Right cardiac atrium (tissue), 5 donors: ENCODE data around the gene TNC. TPM values are rescaled to one million over a fixed set of nuclear protein-coding genes. Genes with fewer than 3 reads are reported as not detected.
A peak's percentile ranks its signal among the peaks of the same experiment; 100 is the strongest.
"Not testable (repeated sequence)": the region's sequence is repeated elsewhere in the genome, so short reads cannot be mapped to it uniquely, and the experiment has no call there.

Source experiments
- ATAC-seq, 2 donors: fragments of 200-7000 bp; cut with Tn5 transposase; one replicate each; pipeline versions ENCODE4 v1.8.0 to v1.9.1; 2020; ENCODE audit warnings: moderate library complexity in 2 of 2, mild to moderate bottlenecking in 1 of 2
- DNase-seq, 3 donors: peaks; one replicate each; pipeline ENCODE4 v3.0.0-alpha.2; 2020
- H3K27ac ChIP-seq: one replicate; pipeline ENCODE4 v1.5.1; 2013; ENCODE audit warnings: mild to moderate bottlenecking, low read length, control low read depth, moderate library complexity
- H3K27me3 ChIP-seq: one replicate; pipeline ENCODE4 v1.6.1; 2013; ENCODE audit not compliant: control insufficient read depth, insufficient read depth
- H3K4me1 ChIP-seq: one replicate; pipeline ENCODE4 v1.6.1; 2013; ENCODE audit warnings: low read length; ENCODE audit not compliant: control insufficient read depth, insufficient read depth
- H3K4me3 ChIP-seq: one replicate; pipeline ENCODE4 v1.5.1; 2013; ENCODE audit warnings: low read length, control low read depth
- H3K9me3 ChIP-seq: one replicate; pipeline ENCODE4 v1.6.1; 2013; ENCODE audit warnings: low read length; ENCODE audit not compliant: control insufficient read depth
- WGBS: extraction: QIAGEN DNeasy Blood & Tissue Kit; methylation state at CpG from one replicate; pipeline ENCODE4 v1.1.7; 2013; 5-methylcytosine and 5-hydroxymethylcytosine counted together
- intact Hi-C, 4 donors: fragments of 100-400 bp; cut with DNase I; formaldehyde crosslinking; loops; one replicate each; pipeline versions ENCODE4 v1.11.0 to v1.14.0; 2022 to 2023
- polyA plus RNA-seq: library from polyadenylated mRNA; stranded (reverse); fragments of 200-250 nt; gene quantifications from one replicate; pipeline ENCODE4 v1.2.3, GENCODE V29; 2013
- total RNA-seq, 4 donors: library from RNA; stranded (reverse); fragmentation: NEBNext Ultra II Directional; extraction: Animal tissue kit (Norgen Biotek cat#: 25700); gene quantifications; one replicate each; pipeline ENCODE4 v1.2.1, GENCODE V29; 2021
- donor health status: healthy with polysubstance abuse.
- donor health status: DM: no; HTN: yes; CAD: no.
- donor health status: DM: no; HTN: no; CAD: no.
- donor health status: DM: no; HTN: yes; CAD: no; lungs with severe emphysema.
- donor health status: DM: yes; HTN: yes; CAD: no.

TNC gene
- total and polyA plus RNA-seq, 5 donors: 2.5 to 34.4 (median 6.9) TPM

GRCh38 chr9:115134941-115135340 is 17.0 kb upstream of the TNC start:
- no peaks in the 10 kb centered on the region for H3K9me3 ChIP-seq
- WGBS: 56% methylated on average over 4 of the region's 4 CpGs
- DNase-seq (no peak), ATAC-seq (no peak)
- H3K4me1 ChIP-seq: no peaks in the 10 kb centered on the region
- H3K27me3 ChIP-seq: no peaks in the 10 kb centered on the region
- intact Hi-C loops: no loop called here
- H3K4me3 ChIP-seq: no peak overlapping the region
- H3K27ac ChIP-seq: no peak overlapping the region

GRCh38 chr9:115133649-115134048 is 15.7 kb upstream of the TNC start:
- WGBS: 65% methylated on average over 2 of the region's 2 CpGs
- Histone ChIP-seq H3K9me3 (no peaks in the 10 kb centered on the region), H3K4me1 (no peaks in the 10 kb centered on the region), H3K4me3 (no peak overlapping the region), H3K27ac (no peak overlapping the region), H3K27me3 (no peaks in the 10 kb centered on the region)
- ATAC-seq (no peak), DNase-seq (no peak)
- intact Hi-C loops: no loop called here

GRCh38 chr9:115132648-115133047 is 14.7 kb upstream of the TNC start:
- intact Hi-C loops: no loop called here
- WGBS: 52% methylated on average over 12 of the region's 12 CpGs
- no peaks in the 10 kb centered on the region for H3K9me3 ChIP-seq
- H3K4me3 ChIP-seq: no peak overlapping the region
- H3K27me3 ChIP-seq: no peaks in the 10 kb centered on the region
- no peaks in the 10 kb centered on the region for H3K4me1 ChIP-seq
- H3K27ac ChIP-seq: no peak overlapping the region
- DNase-seq: peak; percentile 37 to 53 (median 44)
- ATAC-seq: peak; percentile 49 to 62

GRCh38 chr9:115130176-115130575 is 12.2 kb upstream of the TNC start:
- Histone ChIP-seq H3K9me3 (no peaks in the 10 kb centered on the region), H3K4me1 (no peaks in the 10 kb centered on the region), H3K27me3 (no peaks in the 10 kb centered on the region), H3K27ac (no peak overlapping the region), H3K4me3 (no peak overlapping the region)
- intact Hi-C loops: no loop called here
- 80% methylated on average over 3 of the region's 3 CpGs for WGBS
- no peak for ATAC-seq
- DNase-seq: no peak

- H3K4me1 ChIP-seq, H3K4me3 ChIP-seq, intact Hi-C loops, ATAC-seq, DNase-seq, H3K9me3 ChIP-seq, H3K27ac ChIP-seq, H3K27me3 ChIP-seq: not testable (repeated sequence)
- WGBS: 90% methylated on average over 6 of the region's 6 CpGs
These were observed 10.8 kb upstream of the TNC start for GRCh38 chr9:115128726-115129125.

GRCh38 chr9:115127191-115127817 is 9.3 kb upstream of the TNC start:
- DNase-seq: no peak
- intact Hi-C loops: no loop called here
- Histone ChIP-seq H3K9me3 (no peaks in the 10 kb centered on the region), H3K27ac (no peak overlapping the region), H3K4me3 (no peak overlapping the region), H3K4me1 (no peaks in the 10 kb centered on the region), H3K27me3 (no peaks in the 10 kb centered on the region)
- 65% methylated on average over 4 of the region's 4 CpGs for WGBS
- no peak for ATAC-seq

- Histone ChIP-seq H3K27ac (no peak overlapping the region), H3K4me1 (no peaks in the 10 kb centered on the region), H3K27me3 (no peaks in the 10 kb centered on the region), H3K9me3 (no peaks in the 10 kb centered on the region), H3K4me3 (no peak overlapping the region)
- DNase-seq: no peak
- ATAC-seq: no peak
- intact Hi-C loops: no loop called here
- WGBS: 43% methylated on average over 2 of the region's 2 CpGs
These were observed 8.4 kb upstream of the TNC start for GRCh38 chr9:115126404-115126803.

- DNase-seq (no peak), ATAC-seq (no peak)
- Histone ChIP-seq H3K4me1 (no peaks in the 10 kb centered on the region), H3K4me3 (no peak overlapping the region), H3K27me3 (no peaks in the 10 kb centered on the region), H3K9me3 (no peaks in the 10 kb centered on the region), H3K27ac (no peak overlapping the region)
- intact Hi-C loops: no loop called here
- WGBS: 74% methylated on average over 5 of the region's 5 CpGs
These were observed 5.0 kb upstream of the TNC start for GRCh38 chr9:115122937-115123336.

- no peaks in the 10 kb centered on the region for H3K4me1 ChIP-seq
- intact Hi-C loops: no loop called here
- DNase-seq (no peak), ATAC-seq (no peak)
- no peaks in the 10 kb centered on the region for H3K27me3 ChIP-seq
- no peak overlapping the region for H3K27ac ChIP-seq
- H3K9me3 ChIP-seq: no peaks in the 10 kb centered on the region
- no peak overlapping the region for H3K4me3 ChIP-seq
These were observed 3.2 kb upstream of the TNC start for GRCh38 chr9:115121181-115121580.

GRCh38 chr9:115118879-115119218 is 892 bp upstream of the TNC start:
- DNase-seq (peak; percentile 51 to 69 (median 59)), ATAC-seq (peak; percentile 64 to 79)
- Histone ChIP-seq H3K4me3 (no peak overlapping the region), H3K4me1 (no peaks in the 10 kb centered on the region), H3K27me3 (no peaks in the 10 kb centered on the region), H3K27ac (no peak overlapping the region), H3K9me3 (no peaks in the 10 kb centered on the region)
- WGBS: 5% methylated on average over 8 of the region's 8 CpGs
- intact Hi-C loops: no loop called here

GRCh38 chr9:115116421-115117284 is 1.3 kb downstream of the TNC start:
- ATAC-seq: no peak
- H3K4me3 ChIP-seq: no peak overlapping the region
- no peaks in the 10 kb centered on the region for H3K9me3 ChIP-seq
- no peak for DNase-seq
- no peak overlapping the region for H3K27ac ChIP-seq
- WGBS: 55% methylated on average over 8 of the region's 8 CpGs
- no peaks in the 10 kb centered on the region for H3K4me1 ChIP-seq
- H3K27me3 ChIP-seq: peaks cover 2% of the 10 kb centered on the region
- intact Hi-C loops: no loop called here
